Activated T-cell treated with anti-CD3 and anti-CD28 coated beads, Interleukin-2, amount 50 U/mL, for 24 hours (primary cell): Measurements from ENCODE around the gene PRR13.
A peak's percentile ranks its signal among the peaks of the same experiment; 100 is the strongest.
"Not testable (repeated sequence)": the region's sequence is repeated elsewhere in the genome, so short reads cannot be mapped to it uniquely, and the experiment has no call there.

Experiments used
- DNase-seq: peaks from one replicate; pipeline ENCODE4 v3.0.0-alpha.2; 2020
- H3K27ac Mint-ChIP-seq: 2 replicates; pipeline ENCODE4 v1.8.0; 2020; ENCODE audit warnings: mild to moderate bottlenecking, mixed read lengths
- H3K27me3 Mint-ChIP-seq: 2 replicates; pipeline ENCODE4 v1.8.0; 2020; ENCODE audit warnings: mixed read lengths
- H3K36me3 Mint-ChIP-seq: 2 replicates; pipeline ENCODE4 v1.8.0; 2020; ENCODE audit warnings: low read depth, mixed read lengths
- H3K4me1 Mint-ChIP-seq: 2 replicates; pipeline ENCODE4 v1.8.0; 2020; ENCODE audit warnings: low read depth, mixed read lengths
- H3K4me3 Mint-ChIP-seq: 2 replicates; pipeline ENCODE4 v1.8.0; 2020; ENCODE audit warnings: mild to moderate bottlenecking, moderate library complexity, mixed read lengths
- H3K9me3 Mint-ChIP-seq: 2 replicates; pipeline ENCODE4 v1.8.0; 2020; ENCODE audit warnings: mixed read lengths

Gene PRR13

GRCh38 chr12:53441040-53441833, at the start of gene PRR13:
TSS of gene PRR13 (plus strand) at chr12:53441734. CDS start at chr12:53442715, 981 bp downstream.
- Mint-ChIP-seq H3K4me3 (peak within 1 kb of the TSS; percentile 94), H3K4me1 (peaks cover 38% of the 10 kb centered on the region), H3K36me3 (peaks cover 46% of the 10 kb centered on the region), H3K9me3 (no peaks in the 10 kb centered on the region), H3K27ac (peak within 1 kb of the TSS; percentile 95), H3K27me3 (no peaks in the 10 kb centered on the region)
- DNase-seq = peak; percentile 97

- DNase-seq = no peak
- H3K36me3 Mint-ChIP-seq = peaks cover 54% of the 10 kb centered on the region
Observed at GRCh38 chr12:53399896-53400295, 41.6 kb upstream of the PRR13 start.

GRCh38 chr12:53402351-53402750, 39.2 kb upstream of the PRR13 start:
- H3K36me3 Mint-ChIP-seq = peaks cover 56% of the 10 kb centered on the region
- not testable (repeated sequence) for DNase-seq, H3K4me3 Mint-ChIP-seq, H3K9me3 Mint-ChIP-seq, H3K27ac Mint-ChIP-seq, H3K27me3 Mint-ChIP-seq, H3K4me1 Mint-ChIP-seq

More at GRCh38 chr12:53399896-53400295, 41.6 kb upstream of the PRR13 start:
- H3K4me1 Mint-ChIP-seq = peaks cover 17% of the 10 kb centered on the region
- H3K27ac Mint-ChIP-seq = no peak overlapping the region
- no peaks in the 10 kb centered on the region for H3K9me3 Mint-ChIP-seq
- H3K27me3 Mint-ChIP-seq = no peaks in the 10 kb centered on the region
- no peak overlapping the region for H3K4me3 Mint-ChIP-seq

- DNase-seq = no peak
- Mint-ChIP-seq H3K9me3 (no peaks in the 10 kb centered on the region), H3K27ac (no peak overlapping the region), H3K4me1 (peaks cover 6% of the 10 kb centered on the region), H3K27me3 (no peaks in the 10 kb centered on the region), H3K36me3 (peaks cover 53% of the 10 kb centered on the region), H3K4me3 (no peak overlapping the region)
Observed at GRCh38 chr12:53402871-53403270, 38.7 kb upstream of the PRR13 start.

- no peaks in the 10 kb centered on the region for H3K9me3 Mint-ChIP-seq
- H3K36me3 Mint-ChIP-seq = peaks cover 76% of the 10 kb centered on the region
Observed at GRCh38 chr12:53410951-53411350, 30.6 kb upstream of the PRR13 start.

GRCh38 chr12:53413485-53414204, 27.9 kb upstream of the PRR13 start:
- Mint-ChIP-seq H3K9me3 (no peaks in the 10 kb centered on the region), H3K27ac (peak overlapping the region; percentile 85), H3K27me3 (no peaks in the 10 kb centered on the region), H3K4me3 (no peak overlapping the region), H3K4me1 (peaks cover 62% of the 10 kb centered on the region), H3K36me3 (peaks cover 60% of the 10 kb centered on the region)
- no peak for DNase-seq

More at GRCh38 chr12:53410951-53411350, 30.6 kb upstream of the PRR13 start:
- DNase-seq = no peak
- Mint-ChIP-seq H3K4me1 (peaks cover 40% of the 10 kb centered on the region), H3K4me3 (no peak overlapping the region), H3K27ac (peak overlapping the region; percentile 64), H3K27me3 (no peaks in the 10 kb centered on the region)

- no peaks in the 10 kb centered on the region for H3K27me3 Mint-ChIP-seq
- no peak overlapping the region for H3K4me3 Mint-ChIP-seq
- H3K4me1 Mint-ChIP-seq = peaks cover 71% of the 10 kb centered on the region
- DNase-seq = no peak
- H3K27ac Mint-ChIP-seq = peak overlapping the region; percentile 20
- H3K9me3 Mint-ChIP-seq = no peaks in the 10 kb centered on the region
- peaks cover 47% of the 10 kb centered on the region for H3K36me3 Mint-ChIP-seq
Observed at GRCh38 chr12:53414756-53415417, 26.6 kb upstream of the PRR13 start.

GRCh38 chr12:53415752-53416389, 25.7 kb upstream of the PRR13 start:
- not testable (repeated sequence) for DNase-seq, H3K27me3 Mint-ChIP-seq, H3K4me3 Mint-ChIP-seq, H3K9me3 Mint-ChIP-seq
- peak overlapping the region; percentile 20 for H3K27ac Mint-ChIP-seq
- peaks cover 38% of the 10 kb centered on the region for H3K36me3 Mint-ChIP-seq
- peaks cover 73% of the 10 kb centered on the region for H3K4me1 Mint-ChIP-seq

GRCh38 chr12:53417291-53417816, 24.2 kb upstream of the PRR13 start:
- Mint-ChIP-seq H3K4me3 (peak overlapping the region; percentile 30), H3K27ac (peak overlapping the region; percentile 79), H3K36me3 (peaks cover 24% of the 10 kb centered on the region), H3K4me1 (peaks cover 69% of the 10 kb centered on the region)
- DNase-seq = peak; percentile 38
- H3K9me3 Mint-ChIP-seq, H3K27me3 Mint-ChIP-seq: not testable (repeated sequence)

- peaks cover 16% of the 10 kb centered on the region for H3K36me3 Mint-ChIP-seq
- H3K4me1 Mint-ChIP-seq = peaks cover 62% of the 10 kb centered on the region
- H3K4me3 Mint-ChIP-seq = no peak overlapping the region
- H3K27ac Mint-ChIP-seq = no peak overlapping the region
- no peaks in the 10 kb centered on the region for H3K27me3 Mint-ChIP-seq
- H3K9me3 Mint-ChIP-seq = no peaks in the 10 kb centered on the region
- no peak for DNase-seq
Observed at GRCh38 chr12:53418221-53418620, 23.3 kb upstream of the PRR13 start.

- Mint-ChIP-seq H3K9me3 (no peaks in the 10 kb centered on the region), H3K4me1 (peaks cover 51% of the 10 kb centered on the region), H3K36me3 (peaks cover 5% of the 10 kb centered on the region), H3K27me3 (no peaks in the 10 kb centered on the region), H3K27ac (no peak overlapping the region), H3K4me3 (no peak overlapping the region)
- DNase-seq = no peak
Observed at GRCh38 chr12:53419756-53420155, 21.8 kb upstream of the PRR13 start.

GRCh38 chr12:53422247-53422646, 19.3 kb upstream of the PRR13 start:
- H3K27ac Mint-ChIP-seq, DNase-seq, H3K27me3 Mint-ChIP-seq, H3K9me3 Mint-ChIP-seq, H3K36me3 Mint-ChIP-seq, H3K4me3 Mint-ChIP-seq: not testable (repeated sequence)
- peaks cover 32% of the 10 kb centered on the region for H3K4me1 Mint-ChIP-seq

- H3K9me3 Mint-ChIP-seq = no peaks in the 10 kb centered on the region
- no peaks in the 10 kb centered on the region for H3K27me3 Mint-ChIP-seq
- H3K36me3 Mint-ChIP-seq = no peaks in the 10 kb centered on the region
- no peak for DNase-seq
- H3K4me3 Mint-ChIP-seq = no peak within 1 kb of the TSS
- H3K27ac Mint-ChIP-seq = no peak within 1 kb of the TSS
- H3K4me1 Mint-ChIP-seq = peaks cover 33% of the 10 kb centered on the region
Observed at GRCh38 chr12:53423597-53423996, 17.9 kb upstream of the PRR13 start, which contains the start of gene AMHR2. TSS of gene AMHR2 (plus strand) at chr12:53423855. CDS start at chr12:53423935, 80 bp downstream.
